DOHH2 (cell line): ENCODE results near the gene USH2A.

Experiments used
- H3F3A ChIP-seq: fragments of 200-600 bp; sonication (generic), shearing (Covaris generic); 2 replicates; pipeline ENCODE4 v1.6.0; 2016; ENCODE audit warnings: antibody characterized with exemption, mild to moderate bottlenecking; ENCODE audit not compliant: control insufficient read depth, insufficient read depth
- H3K27ac ChIP-seq: fragments of 200-600 bp; sonication (generic); 2 replicates; pipeline ENCODE4 v1.5.1; 2014; ENCODE audit warnings: low read depth, mild to moderate bottlenecking, low read length, moderate library complexity
- H3K27me3 ChIP-seq: fragments of 200-600 bp; sonication (generic); 2 replicates; pipeline ENCODE4 v1.6.1; 2014; ENCODE audit warnings: mild to moderate bottlenecking, low read length, mixed read lengths; ENCODE audit not compliant: control insufficient read depth
- H3K36me3 ChIP-seq: fragments of 200-600 bp; sonication (generic); 2 replicates; pipeline ENCODE4 v1.6.1; 2014; ENCODE audit warnings: mild to moderate bottlenecking, low read length, moderate library complexity, mixed read lengths; ENCODE audit not compliant: control insufficient read depth
- H3K4me1 ChIP-seq: fragments of 200-600 bp; sonication (generic); 2 replicates; pipeline ENCODE4 v1.6.1; 2014; ENCODE audit warnings: mild to moderate bottlenecking, low read length, mixed read lengths; ENCODE audit not compliant: control insufficient read depth
- H3K4me2 ChIP-seq: fragments of 200-600 bp; sonication (generic); 2 replicates; pipeline ENCODE4 v1.6.0; 2014; ENCODE audit warnings: mild to moderate bottlenecking, low read length, moderate library complexity
- H3K4me3 ChIP-seq: fragments of 200-600 bp; sonication (generic); 2 replicates; pipeline ENCODE4 v1.5.1; 2014; ENCODE audit warnings: mild to moderate bottlenecking, low read length, mixed read lengths
- H3K79me2 ChIP-seq: fragments of 200-600 bp; sonication (generic); 2 replicates; pipeline ENCODE4 v1.6.1; 2014; ENCODE audit warnings: mild to moderate bottlenecking, low read length, mixed read lengths; ENCODE audit not compliant: control insufficient read depth
- H3K9me2 ChIP-seq: fragments of 200-600 bp; sonication (generic); replicated peaks from 2 replicates; pipeline ENCODE4 v1.6.1; 2014; ENCODE audit warnings: mild to moderate bottlenecking, low read length, mixed read lengths; ENCODE audit not compliant: control insufficient read depth
- H3K9me3 ChIP-seq: fragments of 200-600 bp; sonication (generic); 2 replicates; pipeline ENCODE4 v1.6.1; 2014; ENCODE audit warnings: antibody characterized with exemption, low read length, mixed read lengths; ENCODE audit not compliant: control insufficient read depth, insufficient read depth
- H4K20me1 ChIP-seq: fragments of 200-600 bp; sonication (generic); 2 replicates; pipeline ENCODE4 v1.6.0; 2014; ENCODE audit warnings: low read depth, mild to moderate bottlenecking, antibody characterized with exemption, low read length, moderate library complexity; ENCODE audit not compliant: control insufficient read depth, insufficient read depth
- EZH2phosphoT487 ChIP-seq: fragments of 200-600 bp; sonication (generic); IDR thresholded peaks from 2 replicates; pipeline ENCODE4 v1.6.1; 2017; ENCODE audit warnings: borderline replicate concordance, mild to moderate bottlenecking, antibody characterized with exemption, low read length, moderate library complexity, mixed read lengths
- TF ChIP-seq, protein P1 (sequence below): fragments of 200-600 bp; sonication (generic); IDR thresholded peaks from one replicate; pipeline ENCODE4 v1.5.1; 2014; ENCODE audit warnings: antibody characterized with exemption, mild to moderate bottlenecking, low read depth, low read length; ENCODE audit not compliant: poor library complexity, severe bottlenecking

The USH2A gene

GRCh38 chr1:216123446-216124191 lies 299.6 kb downstream of the USH2A start:
- Histone ChIP-seq H3K79me2 (no peaks in the 10 kb centered on the region), H3K9me3 (no peaks in the 10 kb centered on the region), H3K9me2 (no peaks in the 10 kb centered on the region), H3K4me3 (no peak overlapping the region), H3K27ac (no peak overlapping the region), H4K20me1 (no peaks in the 10 kb centered on the region), H3K4me2 (no peak overlapping the region), H3K27me3 (no peaks in the 10 kb centered on the region), H3K36me3 (no peaks in the 10 kb centered on the region), H3K4me1 (no peaks in the 10 kb centered on the region), H3F3A (no peaks in the 10 kb centered on the region)
- TF ChIP-seq, protein P1, sequence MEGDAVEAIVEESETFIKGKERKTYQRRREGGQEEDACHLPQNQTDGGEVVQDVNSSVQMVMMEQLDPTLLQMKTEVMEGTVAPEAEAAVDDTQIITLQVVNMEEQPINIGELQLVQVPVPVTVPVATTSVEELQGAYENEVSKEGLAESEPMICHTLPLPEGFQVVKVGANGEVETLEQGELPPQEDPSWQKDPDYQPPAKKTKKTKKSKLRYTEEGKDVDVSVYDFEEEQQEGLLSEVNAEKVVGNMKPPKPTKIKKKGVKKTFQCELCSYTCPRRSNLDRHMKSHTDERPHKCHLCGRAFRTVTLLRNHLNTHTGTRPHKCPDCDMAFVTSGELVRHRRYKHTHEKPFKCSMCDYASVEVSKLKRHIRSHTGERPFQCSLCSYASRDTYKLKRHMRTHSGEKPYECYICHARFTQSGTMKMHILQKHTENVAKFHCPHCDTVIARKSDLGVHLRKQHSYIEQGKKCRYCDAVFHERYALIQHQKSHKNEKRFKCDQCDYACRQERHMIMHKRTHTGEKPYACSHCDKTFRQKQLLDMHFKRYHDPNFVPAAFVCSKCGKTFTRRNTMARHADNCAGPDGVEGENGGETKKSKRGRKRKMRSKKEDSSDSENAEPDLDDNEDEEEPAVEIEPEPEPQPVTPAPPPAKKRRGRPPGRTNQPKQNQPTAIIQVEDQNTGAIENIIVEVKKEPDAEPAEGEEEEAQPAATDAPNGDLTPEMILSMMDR, result no peak
- TF ChIP-seq EZH2phosphoT487, result no peak

DNA sequence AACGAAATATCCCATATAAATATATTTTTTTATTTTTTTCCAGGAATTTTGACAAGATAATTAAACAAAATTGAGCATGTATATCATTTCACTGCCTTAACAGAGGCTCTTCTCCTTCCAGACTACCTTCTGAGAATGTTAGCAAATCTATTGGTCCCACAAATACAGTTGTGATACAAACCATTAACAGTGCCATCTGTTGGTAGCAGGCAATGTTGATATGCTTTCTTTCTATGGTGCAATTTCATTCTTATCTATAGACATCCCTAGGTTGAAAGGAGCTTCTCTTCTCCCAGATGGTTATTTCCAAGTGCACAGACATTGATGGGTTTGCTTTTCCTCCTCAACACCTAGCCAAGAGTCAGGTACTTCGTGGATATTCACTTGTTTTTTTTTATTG lies 303.6 kb downstream of the USH2A start:
- Histone ChIP-seq H3K27me3 (no peaks in the 10 kb centered on the region), H3K4me2 (no peak overlapping the region), H3K27ac (no peak overlapping the region), H3F3A (no peaks in the 10 kb centered on the region), H3K79me2 (no peaks in the 10 kb centered on the region), H4K20me1 (no peaks in the 10 kb centered on the region), H3K9me3 (no peaks in the 10 kb centered on the region), H3K36me3 (no peaks in the 10 kb centered on the region), H3K4me3 (no peak overlapping the region), H3K4me1 (no peaks in the 10 kb centered on the region), H3K9me2 (no peaks in the 10 kb centered on the region)
- TF ChIP-seq, protein P1, result peak; percentile 34
- no peak for TF ChIP-seq EZH2phosphoT487

GRCh38 chr1:216114180-216114579 lies 309.1 kb downstream of the USH2A start:
- Histone ChIP-seq H3K27ac (no peak overlapping the region), H3K9me3 (no peaks in the 10 kb centered on the region), H3F3A (no peaks in the 10 kb centered on the region), H3K4me2 (no peak overlapping the region), H3K9me2 (no peaks in the 10 kb centered on the region), H3K27me3 (no peaks in the 10 kb centered on the region), H3K4me1 (no peaks in the 10 kb centered on the region), H3K4me3 (no peak overlapping the region), H4K20me1 (no peaks in the 10 kb centered on the region), H3K36me3 (no peaks in the 10 kb centered on the region), H3K79me2 (no peaks in the 10 kb centered on the region)
- TF ChIP-seq EZH2phosphoT487, result no peak
- TF ChIP-seq, protein P1, result no peak
